Measurements from ENCODE around the gene CLASP1. TPM values are rescaled to one million over a fixed set of nuclear protein-coding genes. Genes with fewer than 3 reads are reported as not detected.

Gene CLASP1
- total RNA-seq, 1 experiment from 2014 or later = 45.9 TPM

- TF ChIP-seq, protein P1, sequence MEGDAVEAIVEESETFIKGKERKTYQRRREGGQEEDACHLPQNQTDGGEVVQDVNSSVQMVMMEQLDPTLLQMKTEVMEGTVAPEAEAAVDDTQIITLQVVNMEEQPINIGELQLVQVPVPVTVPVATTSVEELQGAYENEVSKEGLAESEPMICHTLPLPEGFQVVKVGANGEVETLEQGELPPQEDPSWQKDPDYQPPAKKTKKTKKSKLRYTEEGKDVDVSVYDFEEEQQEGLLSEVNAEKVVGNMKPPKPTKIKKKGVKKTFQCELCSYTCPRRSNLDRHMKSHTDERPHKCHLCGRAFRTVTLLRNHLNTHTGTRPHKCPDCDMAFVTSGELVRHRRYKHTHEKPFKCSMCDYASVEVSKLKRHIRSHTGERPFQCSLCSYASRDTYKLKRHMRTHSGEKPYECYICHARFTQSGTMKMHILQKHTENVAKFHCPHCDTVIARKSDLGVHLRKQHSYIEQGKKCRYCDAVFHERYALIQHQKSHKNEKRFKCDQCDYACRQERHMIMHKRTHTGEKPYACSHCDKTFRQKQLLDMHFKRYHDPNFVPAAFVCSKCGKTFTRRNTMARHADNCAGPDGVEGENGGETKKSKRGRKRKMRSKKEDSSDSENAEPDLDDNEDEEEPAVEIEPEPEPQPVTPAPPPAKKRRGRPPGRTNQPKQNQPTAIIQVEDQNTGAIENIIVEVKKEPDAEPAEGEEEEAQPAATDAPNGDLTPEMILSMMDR (conservative IDR thresholded peaks at IDR 0.05) = no peak
- peaks cover 12 to 19% (median 12%) of the 10 kb centered on the region in 3 experiments for H3K36me3 Mint-ChIP-seq (ENCODE audit: insufficient read depth in 1 of 3, low read depth in 3 of 3)
- no peak overlapping the region for H3T11ph ChIP-seq (ENCODE audit: low read length)
- H3K27ac ChIP-seq (ENCODE audit: insufficient read length, low read depth, low read length) = no peak overlapping the region
- peaks cover 8% of the 10 kb centered on the region for H3K79me1 ChIP-seq (ENCODE audit: insufficient read depth, low read depth, low read length, poor library complexity, severe bottlenecking)
- no CpG with 5 or more reads among the region's 2 CpGs for WGBS (ENCODE audit: extremely low coverage, insufficient read length, low lambda C conversion rate)
- H3K4me3 Mint-ChIP-seq = no peak overlapping the region
- no peaks in the 10 kb centered on the region for H4K20me1 ChIP-seq (ENCODE audit: control insufficient read depth, insufficient read depth, insufficient read length)
- no peak overlapping the region for H2BK20ac ChIP-seq (ENCODE audit: low read depth, low read length, poor library complexity, severe bottlenecking)
- H3K27ac Mint-ChIP-seq = no peak overlapping the region
- H3K23me2 ChIP-seq (ENCODE audit: insufficient read length, low read depth, low read length, poor library complexity, severe bottlenecking) = peaks cover 7% of the 10 kb centered on the region
- H3K23ac ChIP-seq (ENCODE audit: insufficient read length, low read depth, low read length) = no peak overlapping the region
- H3K79me2 ChIP-seq (ENCODE audit: insufficient read depth, low read length) = peaks cover 29% of the 10 kb centered on the region; the same call in 1 of the 2 replicates
- H3K4me2 ChIP-seq (ENCODE audit: insufficient read depth, insufficient read length, low read length) = no peak overlapping the region
- H4K91ac ChIP-seq (ENCODE audit: insufficient read length, low read depth, low read length) = no peak overlapping the region
- H3K27me3 ChIP-seq (ENCODE audit: insufficient read depth, low read length) = no peaks in the 10 kb centered on the region
- no peaks in the 10 kb centered on the region for H3K27me3 Mint-ChIP-seq (ENCODE audit: low read depth)
- no peak overlapping the region for H4K5ac ChIP-seq (ENCODE audit: insufficient read length, low read depth, low read length)
- H2BK5ac ChIP-seq (ENCODE audit: insufficient read length, low read length) = no peak overlapping the region
- no peak overlapping the region for H2AFZ ChIP-seq (ENCODE audit: low read length)
- no peak overlapping the region for H3K18ac ChIP-seq (ENCODE audit: insufficient read length, low read depth, low read length)
- no peak overlapping the region for H3K4ac ChIP-seq (ENCODE audit: low read depth, low read length)
- no peak overlapping the region for H4K8ac ChIP-seq (replicated peaks; ENCODE audit: insufficient read length, low read depth, low read length)
- no peak for DNase-seq
- no peak overlapping the region for H2BK120ac ChIP-seq (ENCODE audit: low read depth, low read length, poor library complexity, severe bottlenecking)
- H2AK5ac ChIP-seq (ENCODE audit: insufficient read length, low read length) = no peak overlapping the region
- no peak overlapping the region for H3K9ac ChIP-seq (ENCODE audit: extremely low read depth, insufficient read length, low read length)
- H3K56ac ChIP-seq (ENCODE audit: insufficient read length, low read depth, low read length) = no peak overlapping the region
- no peak overlapping the region for H2BK15ac ChIP-seq (ENCODE audit: low read depth, low read length)
- H3K9me3 ChIP-seq (ENCODE audit: control insufficient read depth, low read depth, low read length) = no peaks in the 10 kb centered on the region
- H3K4me1 Mint-ChIP-seq = peaks cover 9 to 10% of the 10 kb centered on the region in 2 experiments
- peaks cover 5% of the 10 kb centered on the region in 2 experiments; a peak in 3 of 5 replicates for H3K9me3 Mint-ChIP-seq
- no peak overlapping the region for H3K14ac ChIP-seq (ENCODE audit: insufficient read depth, low read length)
- no peaks in the 10 kb centered on the region for H3K4me1 ChIP-seq (ENCODE audit: insufficient read depth, low read length)
- H2BK12ac ChIP-seq (ENCODE audit: insufficient read length, low read depth, low read length) = no peak overlapping the region
Observed at GRCh38 chr2:121644715-121645114, 4.5 kb downstream of the CLASP1 start.

Measured in H9 (cell line).